Fibroblast of mammary gland (primary cell): Measurements from ENCODE around the gene SMC4.
A peak's percentile ranks its signal among the peaks of the same experiment; 100 is the strongest.

ENCODE experiments used
- DNase-seq: peaks from one replicate; pipeline ENCODE4 v3.0.0-alpha.2; 2010; ENCODE audit warnings: low read depth
- H3K4me3 ChIP-seq: 2 replicates; pipeline ENCODE4 v1.5.1; 2011; ENCODE audit warnings: low read depth, mild to moderate bottlenecking, low read length, moderate library complexity; ENCODE audit not compliant: control insufficient read depth
- CTCF ChIP-seq: conservative IDR thresholded peaks from 2 replicates; pipeline ENCODE4 v1.5.1; 2011; ENCODE audit warnings: low read depth, low read length, inconsistent platforms; ENCODE audit not compliant: control insufficient read depth, insufficient read depth

The SMC4 gene

GRCh38 chr3:160437083-160437455 lies 37.6 kb downstream of the SMC4 start:
- no peak for TF ChIP-seq CTCF
- H3K4me3 ChIP-seq, result no peak overlapping the region
- no peak for DNase-seq

GRCh38 chr3:160440687-160441086 lies 41.2 kb downstream of the SMC4 start:
- no peak overlapping the region for H3K4me3 ChIP-seq
- TF ChIP-seq CTCF, result no peak
- no peak for DNase-seq

- TF ChIP-seq CTCF, result no peak
- no peak overlapping the region for H3K4me3 ChIP-seq
- DNase-seq, result no peak
Observed at GRCh38 chr3:160444411-160444810, 45.0 kb downstream of the SMC4 start.

GRCh38 chr3:160445854-160446253 lies 46.4 kb downstream of the SMC4 start:
- no peak for TF ChIP-seq CTCF
- DNase-seq, result no peak

GRCh38 chr3:160446522-160447056 lies 47.1 kb downstream of the SMC4 start:
- no peak for TF ChIP-seq CTCF
- H3K4me3 ChIP-seq, result no peak overlapping the region
- no peak for DNase-seq

More at GRCh38 chr3:160445854-160446253, 46.4 kb downstream of the SMC4 start:
- no peak overlapping the region for H3K4me3 ChIP-seq

- peak overlapping the region; percentile 92 for H3K4me3 ChIP-seq
- TF ChIP-seq CTCF, result no peak
- DNase-seq, result peak; percentile 63
Observed at GRCh38 chr3:160447544-160447943, 48.1 kb downstream of the SMC4 start.
